ENCODE data around the gene ATP8B4.
"Not testable (repeated sequence)": the region's sequence is repeated elsewhere in the genome, so short reads cannot be mapped to it uniquely, and the experiment has no call there.

Gene ATP8B4

GRCh38 chr15:50119063-50120040 is at the start of gene ATP8B4:
TSS of gene ATP8B4 (minus strand) at chr15:50119233. CDS start at chr15:50106966, 12,267 bp downstream.
- TF ChIP-seq JUND (IDR thresholded peaks at IDR 0.05; ENCODE audit: low read depth) = no peak
- DNase-seq (ENCODE audit: low read depth in 1 of 2, low spot score in 1 of 2) = no peak
- in situ Hi-C loops (cut with HindIII; ENCODE audit: low pct_unique_long_range_greater_than_20kb, low sequenced_read_pairs) = no loop called here

GRCh38 chr15:50168379-50168778 is 49.3 kb upstream of the ATP8B4 start:
- TF ChIP-seq JUND (IDR thresholded peaks at IDR 0.05; ENCODE audit: low read depth) = no peak
- in situ Hi-C loops (cut with HindIII; ENCODE audit: low pct_unique_long_range_greater_than_20kb, low sequenced_read_pairs) = no loop called here

GRCh38 chr15:50167110-50167509 is 48.1 kb upstream of the ATP8B4 start:
- DNase-seq (ENCODE audit: low read depth in 1 of 2, low spot score in 1 of 2) = no peak
- in situ Hi-C loops (cut with HindIII; ENCODE audit: low pct_unique_long_range_greater_than_20kb, low sequenced_read_pairs) = no loop called here
- TF ChIP-seq JUND (IDR thresholded peaks at IDR 0.05; ENCODE audit: low read depth) = no peak

More at GRCh38 chr15:50168379-50168778, 49.3 kb upstream of the ATP8B4 start:
- no peak for DNase-seq (ENCODE audit: low read depth in 1 of 2, low spot score in 1 of 2)

GRCh38 chr15:50166216-50166615 is 47.2 kb upstream of the ATP8B4 start:
- in situ Hi-C loops (cut with HindIII; ENCODE audit: low pct_unique_long_range_greater_than_20kb, low sequenced_read_pairs) = no loop called here
- no peak for DNase-seq (ENCODE audit: low read depth in 1 of 2, low spot score in 1 of 2)

GRCh38 chr15:50164458-50164857 is 45.4 kb upstream of the ATP8B4 start:
- DNase-seq (ENCODE audit: low read depth in 1 of 2, low spot score in 1 of 2) = no peak
- no peak for TF ChIP-seq JUND (IDR thresholded peaks at IDR 0.05; ENCODE audit: low read depth)
- in situ Hi-C loops (cut with HindIII; ENCODE audit: low pct_unique_long_range_greater_than_20kb, low sequenced_read_pairs) = no loop called here

More at GRCh38 chr15:50166216-50166615, 47.2 kb upstream of the ATP8B4 start:
- TF ChIP-seq JUND (IDR thresholded peaks at IDR 0.05; ENCODE audit: low read depth) = no peak

- no peak for TF ChIP-seq JUND (IDR thresholded peaks at IDR 0.05; ENCODE audit: low read depth)
- DNase-seq (ENCODE audit: low read depth in 1 of 2, low spot score in 1 of 2) = no peak
- in situ Hi-C loops (cut with HindIII; ENCODE audit: low pct_unique_long_range_greater_than_20kb, low sequenced_read_pairs) = no loop called here
These were observed 44.8 kb upstream of the ATP8B4 start for GRCh38 chr15:50163719-50164410.

- in situ Hi-C loops (cut with HindIII; ENCODE audit: low pct_unique_long_range_greater_than_20kb, low sequenced_read_pairs) = no loop called here
- DNase-seq (ENCODE audit: low read depth in 1 of 2, low spot score in 1 of 2) = no peak
- TF ChIP-seq JUND (IDR thresholded peaks at IDR 0.05; ENCODE audit: low read depth) = no peak
These were observed 44.1 kb upstream of the ATP8B4 start for GRCh38 chr15:50162969-50163718.

GRCh38 chr15:50158236-50158635 is 39.2 kb upstream of the ATP8B4 start:
- in situ Hi-C loops (cut with HindIII; ENCODE audit: low pct_unique_long_range_greater_than_20kb, low sequenced_read_pairs) = not testable (repeated sequence)

GRCh38 chr15:50151476-50151875 is 32.4 kb upstream of the ATP8B4 start:
- no peak for DNase-seq (ENCODE audit: low read depth in 1 of 2, low spot score in 1 of 2)
- in situ Hi-C loops (cut with HindIII; ENCODE audit: low pct_unique_long_range_greater_than_20kb, low sequenced_read_pairs) = no loop called here
- TF ChIP-seq JUND (IDR thresholded peaks at IDR 0.05; ENCODE audit: low read depth) = no peak

More at GRCh38 chr15:50158236-50158635, 39.2 kb upstream of the ATP8B4 start:
- not testable (repeated sequence) for DNase-seq (ENCODE audit: low read depth in 1 of 2, low spot score in 1 of 2)

- in situ Hi-C loops (cut with HindIII; ENCODE audit: low pct_unique_long_range_greater_than_20kb, low sequenced_read_pairs) = no loop called here
- no peak for DNase-seq (ENCODE audit: low read depth in 1 of 2, low spot score in 1 of 2)
- no peak for TF ChIP-seq JUND (IDR thresholded peaks at IDR 0.05; ENCODE audit: low read depth)
These were observed 31.8 kb upstream of the ATP8B4 start for GRCh38 chr15:50150851-50151250.

- TF ChIP-seq JUND (IDR thresholded peaks at IDR 0.05; ENCODE audit: low read depth) = no peak
- in situ Hi-C loops (cut with HindIII; ENCODE audit: low pct_unique_long_range_greater_than_20kb, low sequenced_read_pairs) = no loop called here
- DNase-seq (ENCODE audit: low read depth in 1 of 2, low spot score in 1 of 2) = no peak
These were observed 31.3 kb upstream of the ATP8B4 start for GRCh38 chr15:50150349-50150748.

GRCh38 chr15:50149090-50149489 is 30.1 kb upstream of the ATP8B4 start:
- no peak for DNase-seq (ENCODE audit: low read depth in 1 of 2, low spot score in 1 of 2)
- TF ChIP-seq JUND (IDR thresholded peaks at IDR 0.05; ENCODE audit: low read depth) = no peak
- in situ Hi-C loops (cut with HindIII; ENCODE audit: low pct_unique_long_range_greater_than_20kb, low sequenced_read_pairs) = no loop called here

Measured in T47D (cell line).